NCI-H526 treated with DMSO at 0.1 percent for 48 hours (cell line): ENCODE results near the gene CCDC102A.

Experiments used
- DNase-seq: peaks from one replicate; lab custom pipeline; 2025; lab: John Stamatoyannopoulos, UW

Gene CCDC102A

DNA sequence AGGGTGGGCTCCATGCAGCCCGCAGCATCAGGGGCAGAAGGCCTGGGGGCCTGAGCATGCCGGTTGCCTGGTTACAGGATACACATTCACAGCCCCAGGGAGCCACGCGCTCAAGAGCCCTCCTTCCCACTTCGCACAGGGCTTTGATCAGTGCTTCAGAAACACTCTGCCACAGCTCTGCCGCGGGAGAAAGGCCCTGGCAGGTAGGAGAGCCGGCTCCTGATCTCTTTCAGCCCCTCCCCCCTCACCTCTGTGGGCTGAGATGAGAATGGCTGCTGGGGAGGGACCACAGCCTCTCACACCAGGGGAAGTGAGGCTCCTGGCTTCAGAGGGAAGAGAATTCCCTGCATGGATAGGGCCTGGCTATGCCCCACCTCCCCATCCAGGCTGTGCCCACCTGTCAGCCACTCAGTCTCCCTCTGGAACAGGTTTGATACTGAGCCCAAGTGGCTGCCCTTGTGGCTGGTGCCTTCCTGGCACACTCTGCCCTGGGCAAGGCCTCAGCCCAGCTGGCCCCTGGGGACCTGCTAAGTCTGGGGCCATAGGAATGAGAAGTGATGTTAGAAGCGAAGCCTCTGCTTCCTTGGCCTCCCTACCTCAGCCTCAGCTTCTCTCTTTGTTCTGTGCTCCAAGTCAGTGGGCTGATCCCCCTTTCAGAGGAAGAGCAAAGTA is 58.7 kb downstream of the CCDC102A start:
- no peak for DNase-seq

DNA sequence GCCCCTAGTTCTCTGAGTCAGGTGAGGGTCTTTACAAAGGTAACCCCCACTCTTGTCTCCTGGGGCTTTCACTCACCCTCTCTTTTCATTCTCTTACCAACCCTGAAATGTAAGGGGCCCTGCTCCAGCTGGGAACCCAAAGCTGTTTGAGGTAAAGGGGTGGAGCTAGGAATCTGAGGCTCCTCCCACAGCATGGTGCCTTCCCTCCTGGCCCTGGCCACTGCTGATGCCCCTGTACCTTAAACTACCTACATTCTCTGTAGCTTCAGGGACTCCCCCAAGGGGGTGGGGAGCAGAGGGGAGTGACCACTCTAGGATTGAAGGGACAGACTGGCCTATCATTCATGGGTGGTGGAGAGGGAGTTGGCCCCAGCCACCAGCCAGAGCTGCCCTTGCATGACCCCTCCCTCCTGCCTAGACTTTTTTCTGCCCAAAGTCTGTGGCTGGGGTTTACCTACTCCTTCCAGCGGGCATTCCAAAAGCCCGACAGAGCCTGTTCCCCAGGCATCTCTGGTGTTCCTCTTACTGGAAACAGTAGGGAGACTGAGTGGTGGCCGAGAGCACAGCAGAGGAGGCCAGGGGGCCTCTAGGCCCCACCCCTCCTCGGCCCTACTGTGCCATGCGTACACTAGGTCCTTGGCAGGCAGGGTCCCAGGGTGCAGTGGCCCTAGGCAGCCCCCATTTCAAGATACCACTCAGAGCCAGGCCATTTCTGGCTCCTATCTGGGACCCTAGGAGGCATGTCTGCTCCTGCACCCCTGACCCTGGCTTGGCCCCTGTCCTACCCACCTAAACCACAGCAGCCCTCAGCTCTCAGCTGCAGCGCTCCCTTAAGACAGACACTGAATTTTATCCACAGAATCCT is 59.6 kb downstream of the CCDC102A start:
- DNase-seq = no peak

DNA sequence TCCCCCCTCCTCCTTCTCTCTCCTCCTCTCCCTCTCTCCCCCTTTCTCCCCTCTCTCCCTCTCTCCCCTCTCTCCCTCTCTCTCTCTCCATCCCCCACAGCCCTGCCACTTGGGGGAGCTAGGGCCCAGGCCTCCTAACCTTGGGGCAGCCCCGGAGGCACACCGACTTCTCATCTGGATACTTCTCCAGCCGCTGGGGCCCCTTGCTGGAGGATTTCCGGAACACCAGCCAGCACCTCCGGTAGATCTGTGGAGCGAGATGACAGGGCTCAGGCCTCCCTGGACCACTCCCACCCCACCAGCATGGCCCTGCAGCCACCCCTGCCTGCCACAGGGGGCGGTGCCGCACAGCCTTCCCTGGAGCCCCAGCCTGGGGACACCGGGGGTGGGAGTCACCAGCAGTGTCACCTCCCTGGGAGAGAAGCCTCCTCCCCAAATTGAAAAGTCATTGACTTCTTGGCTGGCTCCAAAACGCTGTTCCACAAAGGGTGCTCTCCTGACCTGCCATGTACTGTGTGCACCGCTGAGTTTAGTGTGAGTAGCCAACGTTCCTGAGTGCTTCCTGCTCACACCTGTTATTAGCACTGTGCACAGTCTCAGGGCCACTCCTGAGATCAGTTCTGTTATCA is 60.5 kb downstream of the CCDC102A start:
- DNase-seq = no peak

- no peak for DNase-seq
Measured at GRCh38 chr16:57474671-57475661, 61.4 kb downstream of the CCDC102A start.

- DNase-seq = no peak
Measured at GRCh38 chr16:57473906-57474305, 62.5 kb downstream of the CCDC102A start.

DNA sequence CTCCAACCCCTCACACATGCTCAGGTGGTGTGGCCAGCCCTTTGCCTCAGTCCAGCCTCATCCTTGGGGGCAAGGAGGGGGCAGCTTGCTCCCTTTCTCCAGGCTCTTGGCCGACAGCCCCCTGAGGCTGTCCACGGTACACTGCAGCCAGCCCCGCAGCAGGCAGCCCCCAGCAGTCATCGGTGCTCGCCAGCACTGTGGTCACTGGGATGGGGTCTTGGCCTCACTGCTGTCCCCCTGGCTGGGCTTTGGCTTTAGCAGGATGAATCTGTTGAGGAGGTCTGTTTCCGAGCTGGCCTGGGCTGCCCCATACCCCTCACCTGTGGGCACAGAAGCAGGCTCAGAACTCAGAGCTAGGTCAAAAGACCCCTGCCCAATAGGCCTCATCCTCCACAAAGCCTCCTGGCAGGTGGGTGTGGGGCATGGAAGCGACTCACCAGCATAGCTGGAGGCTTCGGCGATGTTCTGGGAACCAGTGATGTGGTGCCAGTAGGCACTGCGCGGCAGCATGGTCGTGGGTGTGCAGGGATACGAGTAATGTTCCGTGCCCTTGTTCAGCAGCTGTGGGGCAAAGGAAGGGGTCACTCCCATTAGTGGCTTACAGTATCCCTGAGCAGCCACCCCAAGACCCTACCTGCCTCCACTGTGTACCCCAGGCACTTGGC is 63.1 kb downstream of the CCDC102A start:
- DNase-seq = no peak

DNA sequence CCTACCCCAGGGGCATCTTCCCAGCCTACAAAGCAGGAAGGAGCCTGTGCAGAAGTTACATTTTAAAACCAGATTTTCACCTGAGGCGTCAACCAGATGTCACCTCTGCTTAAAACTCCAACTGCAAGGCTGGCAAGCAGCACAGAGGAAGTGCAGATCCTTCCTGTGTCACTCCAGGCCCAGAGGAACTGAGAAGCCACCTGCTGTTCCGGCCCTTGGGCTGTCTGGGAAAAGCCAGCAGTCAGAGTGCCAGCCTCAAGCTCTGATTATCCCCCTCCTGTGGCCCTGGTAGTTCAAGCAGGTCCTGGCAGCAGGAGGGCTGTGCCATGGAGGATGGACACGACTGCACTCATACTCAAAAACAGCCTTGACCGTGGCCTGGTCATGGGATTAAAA is 63.7 kb downstream of the CCDC102A start:
- DNase-seq = no peak

DNA sequence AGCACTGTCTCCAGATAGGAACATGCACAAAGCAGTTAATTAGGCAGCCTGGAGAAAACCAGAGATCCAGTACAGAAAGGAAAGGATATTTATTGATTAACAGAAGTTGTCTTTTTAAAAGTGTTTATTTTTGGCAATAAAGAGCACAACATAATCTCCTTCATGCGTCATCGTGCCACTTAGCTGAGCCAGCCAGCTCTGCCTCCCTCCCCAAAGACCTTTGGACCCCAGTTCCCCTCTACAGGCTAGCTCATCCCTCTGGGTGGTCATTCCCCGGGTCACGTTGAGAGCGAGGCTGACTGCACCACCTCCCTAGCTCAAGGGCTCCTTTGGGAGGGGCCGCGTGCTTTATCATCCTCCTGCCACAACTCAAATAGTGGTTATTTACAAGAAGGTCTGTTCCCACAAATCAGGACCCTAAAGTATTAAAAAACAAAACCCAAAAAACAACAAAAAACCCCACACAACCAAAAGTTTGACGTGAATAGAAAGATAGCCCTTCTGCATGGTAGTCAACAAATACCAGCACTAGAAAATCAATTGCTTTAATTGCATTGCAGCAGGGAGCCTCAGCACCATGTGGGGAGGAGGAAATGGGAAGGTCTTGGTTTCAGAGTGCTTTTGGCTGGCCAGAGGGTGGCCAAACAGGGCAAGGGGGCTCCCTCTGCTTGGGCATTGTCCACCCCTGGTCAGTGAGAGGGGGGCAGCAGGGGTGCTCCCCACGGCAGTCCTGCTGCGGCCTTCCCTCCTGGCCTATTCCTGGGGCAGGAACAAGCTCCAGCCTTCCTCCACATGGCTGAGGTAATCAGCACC is 64.3 kb downstream of the CCDC102A start:
- no peak for DNase-seq

DNA sequence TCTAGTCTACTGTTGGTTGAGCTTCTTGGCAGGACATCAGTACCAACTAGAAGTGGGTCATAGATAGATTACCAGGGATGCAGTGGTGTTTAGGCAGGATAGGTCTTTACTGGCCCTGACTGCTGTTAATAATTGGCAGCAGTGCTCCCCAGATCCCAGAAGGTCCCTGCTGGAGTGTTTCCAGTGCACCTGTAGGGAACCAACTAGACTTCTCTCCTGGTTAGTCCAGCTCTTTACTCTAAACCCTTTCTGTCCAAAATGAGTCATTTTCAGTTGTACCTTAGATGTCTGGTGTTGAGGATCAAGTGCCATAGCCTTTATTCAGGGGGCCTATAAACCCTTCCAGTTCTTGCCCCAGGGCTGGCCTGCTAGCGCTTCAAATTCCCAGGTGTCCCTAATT is 65.2 kb downstream of the CCDC102A start:
- no peak for DNase-seq

DNA sequence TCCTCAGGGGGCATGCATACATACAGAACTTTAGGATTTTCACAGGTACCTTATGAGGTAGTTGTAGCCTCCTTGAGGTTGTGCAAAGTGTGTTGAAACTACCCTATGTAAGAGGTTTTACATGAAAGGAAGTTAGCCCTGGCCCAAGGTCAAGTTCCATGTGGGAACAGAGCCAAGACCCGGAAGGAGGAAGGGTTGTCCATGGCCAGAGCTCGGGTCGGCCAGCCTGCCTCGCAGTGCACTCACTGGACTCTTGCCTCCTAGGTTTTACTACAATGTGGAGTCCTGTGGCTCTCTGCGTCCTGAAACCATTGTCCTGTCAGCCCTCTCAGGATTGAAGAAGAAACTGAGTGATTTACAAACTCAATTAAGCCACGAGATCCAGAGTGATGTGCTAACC is 65.7 kb downstream of the CCDC102A start:
- no peak for DNase-seq

GRCh38 chr16:57469917-57470470 is 66.4 kb downstream of the CCDC102A start:
- DNase-seq = no peak

- no peak for DNase-seq
Measured at GRCh38 chr16:57469046-57469445, 67.3 kb downstream of the CCDC102A start.

GRCh38 chr16:57468346-57468745 is 68.0 kb downstream of the CCDC102A start:
- DNase-seq = no peak

DNA sequence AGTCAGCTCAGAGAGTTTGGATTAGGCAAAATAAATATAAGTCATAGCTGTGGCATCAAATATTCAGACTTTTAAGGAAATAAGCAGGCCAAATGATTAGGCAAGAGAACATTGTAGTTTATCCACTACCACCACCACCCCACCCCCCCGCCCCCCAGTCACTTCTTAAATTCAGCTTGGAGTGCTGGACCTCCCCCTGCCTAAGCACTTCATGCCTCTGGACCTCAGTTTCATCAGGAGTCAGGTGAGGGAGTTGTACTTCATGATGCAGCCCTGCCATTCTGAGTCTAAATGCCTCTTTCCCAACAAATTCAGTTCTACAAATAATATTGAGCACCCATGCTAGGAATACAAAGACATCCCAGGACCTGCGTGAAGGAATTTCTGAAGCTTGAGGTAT is 71.8 kb downstream of the CCDC102A start:
- no peak for DNase-seq

DNA sequence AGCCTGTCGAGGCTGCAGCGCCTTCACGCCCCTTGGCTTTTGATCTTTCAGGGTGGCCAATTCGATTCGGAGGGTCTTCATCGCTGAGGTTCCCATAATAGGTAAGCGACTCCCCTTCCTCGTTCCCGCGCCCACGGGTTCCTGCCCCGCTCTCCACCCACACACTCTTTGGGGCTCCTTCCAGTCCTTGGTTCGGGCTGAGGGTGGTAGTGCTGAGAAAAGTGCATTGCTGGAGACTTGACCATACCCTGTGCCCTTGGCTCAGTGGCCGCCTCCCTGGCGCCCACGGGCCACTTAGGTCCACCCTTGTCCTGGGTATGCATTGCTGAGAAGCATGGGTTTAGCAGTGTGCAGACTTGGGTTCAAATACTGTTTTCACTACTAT is 73.4 kb downstream of the CCDC102A start:
- DNase-seq = no peak

DNA sequence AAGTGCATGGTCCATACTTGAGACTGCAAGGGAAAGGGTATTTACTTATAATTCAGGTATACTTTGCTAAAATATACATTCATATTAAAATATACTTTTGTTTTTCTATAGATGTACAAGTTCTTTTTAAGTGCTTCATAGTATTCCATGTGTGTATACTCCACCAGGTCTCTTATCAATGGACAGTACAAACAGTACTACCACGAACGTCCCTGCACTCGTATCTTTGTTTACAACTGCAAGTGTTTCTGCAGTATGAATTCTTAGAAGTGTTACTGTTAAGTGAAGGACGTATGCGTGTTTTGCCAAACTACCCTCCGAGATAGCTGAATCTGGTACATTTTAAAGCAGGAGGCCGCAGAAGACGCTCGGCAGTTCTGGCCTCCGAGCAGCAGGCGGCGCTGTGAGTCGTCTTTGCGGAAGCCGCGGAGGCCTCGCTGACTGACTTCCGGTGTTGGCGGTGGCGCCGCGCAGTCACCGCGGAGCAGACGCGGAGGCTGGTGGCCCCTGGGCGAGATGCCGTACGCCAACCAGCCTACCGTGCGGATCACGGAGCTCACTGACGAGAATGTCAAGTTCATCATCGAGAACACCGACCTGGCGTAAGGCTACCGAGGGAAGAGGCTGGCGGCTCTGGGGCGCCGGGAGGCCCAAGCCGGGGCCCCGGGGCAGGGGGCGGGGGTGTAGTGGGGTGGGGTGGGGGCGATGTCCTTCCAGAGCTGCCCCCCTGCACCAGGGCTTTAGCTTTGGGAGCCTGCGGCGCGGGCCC is 74.0 kb downstream of the CCDC102A start, which contains the start of gene POLR2C:
POLR2C (plus strand) TSS at position 471 of the 769 bp plus-strand sequence; CDS start at position 517, 46 bp downstream.
- DNase-seq = peak; percentile 25
